Measurements from ENCODE around the gene CPNE2. TPM values are rescaled to one million over a fixed set of nuclear protein-coding genes. Genes with fewer than 3 reads are reported as not detected.

The CPNE2 gene
- total RNA-seq, 1 donor from 2014 or later: 145 TPM

DNA sequence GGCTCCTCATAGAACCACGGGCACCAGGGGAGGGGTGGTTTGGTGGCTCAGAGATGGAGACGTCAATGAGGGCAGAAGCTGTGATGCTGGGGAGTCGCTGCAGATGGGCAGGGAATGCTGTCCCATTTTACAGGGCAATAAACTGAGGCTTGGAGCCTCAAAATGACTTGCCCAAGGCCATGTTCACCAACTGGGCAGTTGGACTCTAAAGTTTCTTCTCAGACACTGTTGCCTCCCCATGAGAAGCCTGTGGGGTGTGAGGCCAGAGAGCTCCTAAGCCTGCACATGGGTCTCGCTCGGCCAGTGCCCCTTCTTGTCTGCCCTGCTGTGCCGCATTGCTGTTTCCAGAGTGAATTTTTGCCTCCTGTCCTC, 38.6 kb downstream of the CPNE2 start:
- H3K4me3 Mint-ChIP-seq (ENCODE audit: unreplicated experiment): no peak overlapping the region
- no peaks in the 10 kb centered on the region for H3K9me3 Mint-ChIP-seq (ENCODE audit: unreplicated experiment)
- peaks cover 24% of the 10 kb centered on the region for H3K36me3 Mint-ChIP-seq (ENCODE audit: low read depth, unreplicated experiment)
- peaks cover 10% of the 10 kb centered on the region for H3K4me1 Mint-ChIP-seq (ENCODE audit: unreplicated experiment)
- H3K27ac Mint-ChIP-seq (ENCODE audit: unreplicated experiment): no peak overlapping the region
- peaks cover 10% of the 10 kb centered on the region for H3K27me3 Mint-ChIP-seq (ENCODE audit: unreplicated experiment)
- no peak for DNase-seq (ENCODE audit: low spot score)
- TF ChIP-seq, protein P1, sequence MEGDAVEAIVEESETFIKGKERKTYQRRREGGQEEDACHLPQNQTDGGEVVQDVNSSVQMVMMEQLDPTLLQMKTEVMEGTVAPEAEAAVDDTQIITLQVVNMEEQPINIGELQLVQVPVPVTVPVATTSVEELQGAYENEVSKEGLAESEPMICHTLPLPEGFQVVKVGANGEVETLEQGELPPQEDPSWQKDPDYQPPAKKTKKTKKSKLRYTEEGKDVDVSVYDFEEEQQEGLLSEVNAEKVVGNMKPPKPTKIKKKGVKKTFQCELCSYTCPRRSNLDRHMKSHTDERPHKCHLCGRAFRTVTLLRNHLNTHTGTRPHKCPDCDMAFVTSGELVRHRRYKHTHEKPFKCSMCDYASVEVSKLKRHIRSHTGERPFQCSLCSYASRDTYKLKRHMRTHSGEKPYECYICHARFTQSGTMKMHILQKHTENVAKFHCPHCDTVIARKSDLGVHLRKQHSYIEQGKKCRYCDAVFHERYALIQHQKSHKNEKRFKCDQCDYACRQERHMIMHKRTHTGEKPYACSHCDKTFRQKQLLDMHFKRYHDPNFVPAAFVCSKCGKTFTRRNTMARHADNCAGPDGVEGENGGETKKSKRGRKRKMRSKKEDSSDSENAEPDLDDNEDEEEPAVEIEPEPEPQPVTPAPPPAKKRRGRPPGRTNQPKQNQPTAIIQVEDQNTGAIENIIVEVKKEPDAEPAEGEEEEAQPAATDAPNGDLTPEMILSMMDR (IDR thresholded peaks at IDR 0.05; ENCODE audit: unreplicated experiment): no peak

DNA sequence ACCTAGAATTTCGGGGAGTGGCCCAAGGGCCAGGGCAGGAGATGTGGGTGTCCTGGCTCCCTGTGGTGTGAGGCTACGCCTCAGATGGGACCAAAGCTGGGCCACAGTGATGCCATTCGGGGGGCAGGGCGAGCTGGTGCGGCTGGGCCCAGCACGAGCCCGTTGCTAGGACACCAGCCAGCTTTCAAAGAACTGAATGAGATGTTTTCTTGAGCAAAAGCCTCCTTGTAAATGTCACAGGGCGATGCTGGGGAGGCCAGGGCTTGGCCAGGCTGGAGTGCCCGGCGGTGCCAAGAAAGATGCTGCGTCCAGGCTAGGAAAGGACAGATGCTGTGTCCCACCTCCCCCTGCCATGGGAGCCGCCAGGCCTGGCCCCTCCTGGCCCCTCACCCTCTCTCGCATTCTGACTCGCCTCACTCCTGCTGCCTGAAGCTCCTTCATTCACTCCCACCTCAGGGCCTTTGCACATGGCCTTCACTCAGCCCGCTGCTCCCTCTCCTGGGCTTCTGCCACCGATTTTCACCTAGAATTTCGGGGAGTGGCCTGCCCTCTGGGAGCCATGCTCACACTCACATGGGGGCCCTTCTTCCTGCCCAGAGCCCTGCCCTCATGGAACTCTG, 39.1 kb downstream of the CPNE2 start:
- Mint-ChIP-seq H3K4me1 (ENCODE audit: unreplicated experiment) (peaks cover 10% of the 10 kb centered on the region), H3K27me3 (ENCODE audit: unreplicated experiment) (peaks cover 10% of the 10 kb centered on the region), H3K9me3 (ENCODE audit: unreplicated experiment) (no peaks in the 10 kb centered on the region), H3K4me3 (ENCODE audit: unreplicated experiment) (no peak overlapping the region), H3K27ac (ENCODE audit: unreplicated experiment) (no peak overlapping the region), H3K36me3 (ENCODE audit: low read depth, unreplicated experiment) (peaks cover 25% of the 10 kb centered on the region)
- DNase-seq (ENCODE audit: low spot score): no peak
- TF ChIP-seq, protein P1 (IDR thresholded peaks at IDR 0.05; ENCODE audit: unreplicated experiment): no peak

GRCh38 chr16:57132470-57132869, 40.1 kb downstream of the CPNE2 start:
- Mint-ChIP-seq H3K27me3 (ENCODE audit: unreplicated experiment) (peaks cover 16% of the 10 kb centered on the region), H3K27ac (ENCODE audit: unreplicated experiment) (peak overlapping the region; percentile 64), H3K9me3 (ENCODE audit: unreplicated experiment) (no peaks in the 10 kb centered on the region), H3K36me3 (ENCODE audit: low read depth, unreplicated experiment) (peaks cover 22% of the 10 kb centered on the region), H3K4me3 (ENCODE audit: unreplicated experiment) (no peak overlapping the region), H3K4me1 (ENCODE audit: unreplicated experiment) (peaks cover 13% of the 10 kb centered on the region)
- no peak for DNase-seq (ENCODE audit: low spot score)
- TF ChIP-seq, protein P1 (IDR thresholded peaks at IDR 0.05; ENCODE audit: unreplicated experiment): no peak

GRCh38 chr16:57133031-57133430, 40.6 kb downstream of the CPNE2 start:
- peaks cover 17% of the 10 kb centered on the region for H3K4me1 Mint-ChIP-seq (ENCODE audit: unreplicated experiment)
- TF ChIP-seq, protein P1 (IDR thresholded peaks at IDR 0.05; ENCODE audit: unreplicated experiment): no peak
- DNase-seq (ENCODE audit: low spot score): no peak
- H3K27ac Mint-ChIP-seq (ENCODE audit: unreplicated experiment): no peak overlapping the region
- H3K36me3 Mint-ChIP-seq (ENCODE audit: low read depth, unreplicated experiment): peaks cover 21% of the 10 kb centered on the region
- H3K27me3 Mint-ChIP-seq (ENCODE audit: unreplicated experiment): peaks cover 17% of the 10 kb centered on the region
- H3K4me3 Mint-ChIP-seq (ENCODE audit: unreplicated experiment): no peak overlapping the region
- H3K9me3 Mint-ChIP-seq (ENCODE audit: unreplicated experiment): no peaks in the 10 kb centered on the region

DNA sequence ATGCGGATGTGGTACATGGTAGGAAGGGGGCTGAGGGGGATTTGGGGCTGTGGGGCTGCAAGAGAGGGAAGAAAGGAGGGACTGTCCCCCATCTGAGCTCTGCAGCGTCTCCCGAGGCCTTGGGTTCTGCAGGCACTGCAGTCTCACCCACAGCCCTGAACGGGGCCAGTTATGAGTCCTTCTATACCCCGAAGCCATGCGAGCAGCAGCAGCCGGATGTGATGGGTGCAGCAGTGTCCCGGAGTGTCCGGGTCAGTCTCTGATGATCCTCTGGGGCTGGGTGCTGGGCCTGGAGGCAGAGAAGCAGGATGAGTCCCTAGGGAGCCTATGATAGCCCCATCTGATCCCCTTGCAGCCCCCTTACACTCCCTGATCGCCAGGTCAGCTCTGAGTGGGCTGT, 41.5 kb downstream of the CPNE2 start:
- TF ChIP-seq, protein P1 (IDR thresholded peaks at IDR 0.05; ENCODE audit: unreplicated experiment): no peak
- Mint-ChIP-seq H3K27me3 (ENCODE audit: unreplicated experiment) (peaks cover 18% of the 10 kb centered on the region), H3K27ac (ENCODE audit: unreplicated experiment) (no peak overlapping the region), H3K9me3 (ENCODE audit: unreplicated experiment) (no peaks in the 10 kb centered on the region), H3K36me3 (ENCODE audit: low read depth, unreplicated experiment) (peaks cover 24% of the 10 kb centered on the region), H3K4me3 (ENCODE audit: unreplicated experiment) (no peak overlapping the region), H3K4me1 (ENCODE audit: unreplicated experiment) (peaks cover 26% of the 10 kb centered on the region)
- no peak for DNase-seq (ENCODE audit: low spot score)
